Limb (tissue), 2 donors: ENCODE measurements around the gene CLDN20.

Source experiments
- DNase-seq, 2 donors: peaks; one replicate each; pipeline ENCODE4 v3.0.0-alpha.2; 2016; ENCODE audit errors: extremely low spot score in 2 of 2

CLDN20 gene

GRCh38 chr6:155269765-155270164 is 6.0 kb downstream of the CLDN20 start:
- no peak for DNase-seq

- DNase-seq: no peak
These were observed 6.8 kb downstream of the CLDN20 start for GRCh38 chr6:155270561-155271091.

GRCh38 chr6:155271145-155271544 is 7.3 kb downstream of the CLDN20 start:
- no peak for DNase-seq

- DNase-seq: peak in 1 of 2 donors; percentile 57
These were observed 8.8 kb downstream of the CLDN20 start for GRCh38 chr6:155272353-155273232.

GRCh38 chr6:155273431-155273830 is 9.6 kb downstream of the CLDN20 start:
- no peak for DNase-seq

- no peak for DNase-seq
These were observed 10.3 kb downstream of the CLDN20 start for GRCh38 chr6:155274106-155274505.

GRCh38 chr6:155274533-155274932 is 10.7 kb downstream of the CLDN20 start:
- DNase-seq: no peak

GRCh38 chr6:155275808-155276480 is 12.1 kb downstream of the CLDN20 start:
- DNase-seq: no peak

- no peak for DNase-seq
These were observed 12.8 kb downstream of the CLDN20 start for GRCh38 chr6:155276638-155277037.

GRCh38 chr6:155278319-155279049 is 14.7 kb downstream of the CLDN20 start:
- no peak for DNase-seq

GRCh38 chr6:155284775-155285174 is 21.0 kb downstream of the CLDN20 start:
- no peak for DNase-seq

GRCh38 chr6:155287762-155288161 is 23.9 kb downstream of the CLDN20 start:
- DNase-seq: no peak

GRCh38 chr6:155290491-155290890 is 26.7 kb downstream of the CLDN20 start:
- DNase-seq: no peak

GRCh38 chr6:155291291-155291690 is 27.5 kb downstream of the CLDN20 start:
- DNase-seq: no peak

- no peak for DNase-seq
These were observed 28.9 kb downstream of the CLDN20 start for GRCh38 chr6:155292711-155293110.

GRCh38 chr6:155297669-155298068 is 33.9 kb downstream of the CLDN20 start:
- no peak for DNase-seq

- DNase-seq: no peak
These were observed 38.1 kb downstream of the CLDN20 start for GRCh38 chr6:155301867-155302266.

GRCh38 chr6:155303361-155303870 is 39.6 kb downstream of the CLDN20 start:
- DNase-seq: no peak

- DNase-seq: no peak
These were observed 43.1 kb downstream of the CLDN20 start for GRCh38 chr6:155306958-155307357.

- DNase-seq: no peak
These were observed 45.3 kb downstream of the CLDN20 start for GRCh38 chr6:155309150-155309549.

- DNase-seq: no peak
These were observed 46.8 kb downstream of the CLDN20 start for GRCh38 chr6:155310596-155310995.

- DNase-seq: no peak
These were observed 47.3 kb downstream of the CLDN20 start for GRCh38 chr6:155311086-155311485.
